Body of pancreas (tissue), 4 donors: ENCODE data around the gene TRIAP1. TPM values are rescaled to one million over a fixed set of nuclear protein-coding genes. Genes with fewer than 3 reads are reported as not detected.

ENCODE experiments used
- ATAC-seq: fragments of 150-250 bp; one replicate; pipeline ENCODE4 v1.9.1; 2016
- DNase-seq, 4 donors: peaks; one replicate each; pipeline ENCODE4 v3.0.0-alpha.2; 2019
- H3K27ac ChIP-seq, 4 donors: fragments of 200-600 bp; sonication (generic); 1 replicate in 3 of 4; 2 replicates in 1 of 4; pipeline versions ENCODE4 v1.5.1 to v1.6.1; 2016 to 2019; ENCODE audit warnings: mild to moderate bottlenecking in 1 of 4, mixed read lengths in 1 of 4, moderate library complexity in 1 of 4
- H3K27me3 ChIP-seq, 2 donors: fragments of 200-600 bp; sonication (generic); one replicate each; pipeline ENCODE4 v1.6.0; 2016; ENCODE audit warnings: mild to moderate bottlenecking in 1 of 2
- H3K36me3 ChIP-seq, 2 donors: fragments of 200-600 bp; sonication (generic); replicated peaks in 1 of 2; 2 replicates each; pipeline ENCODE4 v1.5.1; 2016; ENCODE audit warnings: low read depth in 2 of 2; ENCODE audit not compliant: insufficient read depth in 1 of 2
- H3K4me1 ChIP-seq: fragments of 200-600 bp; sonication (generic); one replicate; pipeline ENCODE4 v1.6.0; 2016
- H3K4me3 ChIP-seq, 2 donors: fragments of 200-600 bp; sonication (generic); 1 replicate in 1 of 2; 2 replicates in 1 of 2; pipeline ENCODE4 v1.5.1; 2016 to 2019
- H3K9me3 ChIP-seq, 3 donors: fragments of 200-600 bp; sonication (generic); 1 replicate in 2 of 3; 2 replicates in 1 of 3; pipeline ENCODE4 v1.5.1; 2016
- CTCF ChIP-seq, 7 experiments: fragments of 450-650 bp in 4 of 7; fragments of 200-600 bp in 3 of 7; sonication (generic) in 3 of 7; IDR thresholded peaks; one replicate each; pipeline ENCODE4 v1.5.1; 2016 to 2019; ENCODE audit warnings: antibody characterized with exemption in 7 of 7
- POLR2A ChIP-seq, 3 donors: fragments of 450-650 bp; IDR thresholded peaks; one replicate each; pipeline ENCODE4 v1.6.1; 2016; ENCODE audit warnings: antibody characterized with exemption in 3 of 3, mild to moderate bottlenecking in 2 of 3
- WGBS, 2 donors: methylation state at CpG; one replicate each; pipeline ENCODE4 v1.1.5; 2017; 5-methylcytosine and 5-hydroxymethylcytosine counted together
- intact Hi-C: fragments of 100-400 bp; cut with DNase I; formaldehyde crosslinking; loops from one replicate; pipeline ENCODE4 v1.15.1; 2023
- total RNA-seq, 2 donors: library from RNA; depleted of rRNA; stranded (reverse); fragments of >200 nt; gene quantifications; one replicate each; pipeline ENCODE4 v1.1.0, GENCODE V29; 2016

The TRIAP1 gene
- total RNA-seq, 2 donors from 2014 or later = 2.3 to 11.2 TPM

DNA sequence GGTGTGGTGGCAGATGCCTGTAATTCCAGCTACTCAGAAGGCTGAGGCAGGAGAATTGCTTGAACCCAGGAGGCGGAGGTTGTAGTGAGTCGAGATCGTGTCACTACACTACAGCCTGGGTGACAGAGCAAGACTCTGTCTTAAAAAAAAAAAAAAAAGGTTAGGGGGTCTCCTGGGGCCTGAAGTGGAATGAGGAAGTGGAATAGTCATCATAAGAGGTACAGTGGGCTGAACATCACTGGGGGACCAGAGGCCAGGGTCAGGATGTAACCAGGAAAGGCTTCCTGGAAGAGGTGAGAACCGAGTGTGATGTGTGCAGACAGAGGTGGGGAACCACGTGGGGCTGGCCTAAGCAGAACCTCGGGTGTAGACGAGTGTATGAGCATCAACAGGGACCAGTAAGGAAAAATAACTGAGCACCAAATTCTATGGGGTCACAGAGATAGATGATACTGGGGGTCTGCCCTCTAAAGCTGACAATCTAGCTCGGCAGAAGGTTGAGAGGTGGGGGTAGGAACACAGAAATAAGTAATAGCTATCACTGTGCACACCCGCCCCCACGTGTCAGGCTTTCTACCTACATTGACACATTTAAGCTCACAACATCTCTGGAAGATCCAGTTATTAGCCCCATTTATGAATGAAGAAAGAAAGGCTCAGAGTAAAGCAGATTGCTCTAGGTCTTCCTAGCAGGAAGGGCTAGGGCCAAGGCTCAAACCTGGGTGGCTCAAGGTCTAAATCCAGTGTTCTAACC lies 13.2 kb downstream of the TRIAP1 start:
- Histone ChIP-seq H3K27ac (no peak overlapping the region), H3K4me3 (no peak overlapping the region), H3K9me3 (no peaks in the 10 kb centered on the region), H3K4me1 (no peaks in the 10 kb centered on the region), H3K36me3 (no peaks in the 10 kb centered on the region), H3K27me3 (no peaks in the 10 kb centered on the region)
- intact Hi-C loops = loop anchor here (5.0 kb wide), 2 partner anchors 76 to 91 kb away; no protein-coding TSS in a partner anchor
- TF ChIP-seq CTCF (IDR thresholded peaks at IDR 0.05) = no peak
- TF ChIP-seq POLR2A (IDR thresholded peaks at IDR 0.05) = no peak
- DNase-seq (no peak), ATAC-seq (no peak)
- WGBS, 2 donors = 51 to 55% methylated on average over 10 of the region's 10 CpGs

GRCh38 chr12:120429368-120429767 lies 16.8 kb downstream of the TRIAP1 start:
- TF ChIP-seq POLR2A (IDR thresholded peaks at IDR 0.05) (no peak), CTCF (IDR thresholded peaks at IDR 0.05) (no peak)
- no peaks in the 10 kb centered on the region for H3K36me3 ChIP-seq
- H3K4me1 ChIP-seq = no peaks in the 10 kb centered on the region
- no peaks in the 10 kb centered on the region for H3K9me3 ChIP-seq
- intact Hi-C loops = no loop called here
- no peak overlapping the region for H3K4me3 ChIP-seq
- ATAC-seq (no peak), DNase-seq (no peak)
- H3K27me3 ChIP-seq = no peaks in the 10 kb centered on the region
- WGBS, 2 donors = 81% methylated on average over 7 of the region's 7 CpGs
- no peak overlapping the region for H3K27ac ChIP-seq

DNA sequence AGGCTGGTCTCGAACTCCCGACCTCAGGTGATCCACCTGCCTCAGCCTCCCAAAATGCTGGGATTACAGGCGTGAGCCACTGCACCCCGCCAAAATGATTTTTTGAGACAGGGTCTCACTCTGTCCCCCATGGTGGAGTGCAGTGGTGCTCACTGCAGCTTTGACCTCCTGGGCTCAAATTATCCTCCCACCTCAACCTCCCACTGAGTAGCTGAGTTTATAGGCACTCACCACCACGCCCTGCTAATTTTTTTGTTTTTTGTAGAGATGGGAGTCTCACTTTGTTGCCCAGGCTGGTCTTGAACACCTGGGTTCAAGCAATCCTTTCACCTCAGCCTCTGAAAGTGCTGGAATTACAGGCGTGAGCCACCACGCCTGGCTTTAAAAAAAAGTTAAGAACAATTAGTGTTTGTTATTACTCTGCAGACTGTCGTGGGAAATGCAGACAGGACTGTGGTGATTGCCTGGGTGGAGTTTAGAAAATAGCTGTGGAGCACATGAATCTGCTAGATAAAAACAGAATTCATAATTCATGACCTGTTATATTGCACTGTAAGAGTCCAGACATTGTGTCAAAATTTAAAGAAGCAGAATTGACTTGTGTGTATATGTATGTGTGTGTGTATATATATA lies 17.5 kb downstream of the TRIAP1 start:
- no peaks in the 10 kb centered on the region for H3K9me3 ChIP-seq
- 61 to 63% methylated on average over 8 of the region's 8 CpGs for WGBS, 2 donors
- intact Hi-C loops = no loop called here
- no peak for DNase-seq
- H3K4me1 ChIP-seq = no peaks in the 10 kb centered on the region
- TF ChIP-seq POLR2A (IDR thresholded peaks at IDR 0.05) (no peak), CTCF (IDR thresholded peaks at IDR 0.05) (no peak)
- no peak for ATAC-seq
- H3K27ac ChIP-seq = no peak overlapping the region
- H3K36me3 ChIP-seq = no peaks in the 10 kb centered on the region
- no peak overlapping the region for H3K4me3 ChIP-seq
- no peaks in the 10 kb centered on the region for H3K27me3 ChIP-seq

DNA sequence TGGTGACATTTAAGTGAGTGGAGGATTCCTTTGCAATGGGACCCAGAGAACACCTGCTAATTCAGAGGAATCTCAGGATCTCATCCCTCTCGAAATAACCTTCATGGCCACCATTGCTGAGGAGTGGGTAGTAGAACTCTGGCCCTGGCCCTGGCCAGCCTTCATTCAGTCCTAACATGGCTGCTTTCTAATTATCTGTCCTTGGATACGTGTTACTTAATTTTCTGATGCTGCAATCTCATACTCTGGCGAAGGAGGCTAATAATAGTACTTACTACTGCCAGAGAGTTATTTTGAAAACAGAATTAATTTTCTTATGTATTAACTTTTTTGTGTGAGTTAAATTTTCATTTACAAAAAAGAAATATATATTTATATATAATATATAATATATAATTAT lies 20.4 kb downstream of the TRIAP1 start:
- Histone ChIP-seq H3K27ac (no peak overlapping the region), H3K27me3 (no peaks in the 10 kb centered on the region), H3K4me3 (no peak overlapping the region), H3K4me1 (no peaks in the 10 kb centered on the region), H3K36me3 (no peaks in the 10 kb centered on the region), H3K9me3 (no peaks in the 10 kb centered on the region)
- 59 to 60% methylated on average over 3 of the region's 3 CpGs for WGBS, 2 donors
- intact Hi-C loops = no loop called here
- no peak for TF ChIP-seq POLR2A (IDR thresholded peaks at IDR 0.05)
- TF ChIP-seq CTCF (IDR thresholded peaks at IDR 0.05) = no peak
- no peak for ATAC-seq
- no peak for DNase-seq
